Measurements from ENCODE around the gene DEPDC1. TPM values are rescaled to one million over a fixed set of nuclear protein-coding genes. Genes with fewer than 3 reads are reported as not detected.

DEPDC1 gene
- total RNA-seq, 1 donor: 30.2 TPM

DNA sequence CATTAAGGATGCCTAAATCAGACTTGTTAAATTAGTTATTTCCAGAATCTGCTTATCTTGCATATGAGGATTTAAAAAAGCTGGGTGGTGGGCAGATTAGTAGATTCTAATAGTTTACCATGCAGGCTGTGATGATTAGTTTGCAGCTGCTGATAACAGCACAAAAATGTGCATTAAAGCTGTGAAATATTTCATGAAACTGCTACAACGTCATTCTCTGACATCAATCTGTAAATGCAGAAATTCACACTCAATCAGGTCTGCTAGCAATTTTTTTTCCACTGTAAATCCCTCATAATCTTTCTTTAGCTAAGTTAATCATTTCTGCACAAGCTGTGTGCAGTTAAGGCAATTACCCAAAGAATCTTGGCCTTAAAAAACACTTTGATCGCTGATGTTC lies 37.8 kb downstream of the DEPDC1 start:
- DNase-seq (ENCODE audit: low read depth): no peak
- TF ChIP-seq, protein P1, sequence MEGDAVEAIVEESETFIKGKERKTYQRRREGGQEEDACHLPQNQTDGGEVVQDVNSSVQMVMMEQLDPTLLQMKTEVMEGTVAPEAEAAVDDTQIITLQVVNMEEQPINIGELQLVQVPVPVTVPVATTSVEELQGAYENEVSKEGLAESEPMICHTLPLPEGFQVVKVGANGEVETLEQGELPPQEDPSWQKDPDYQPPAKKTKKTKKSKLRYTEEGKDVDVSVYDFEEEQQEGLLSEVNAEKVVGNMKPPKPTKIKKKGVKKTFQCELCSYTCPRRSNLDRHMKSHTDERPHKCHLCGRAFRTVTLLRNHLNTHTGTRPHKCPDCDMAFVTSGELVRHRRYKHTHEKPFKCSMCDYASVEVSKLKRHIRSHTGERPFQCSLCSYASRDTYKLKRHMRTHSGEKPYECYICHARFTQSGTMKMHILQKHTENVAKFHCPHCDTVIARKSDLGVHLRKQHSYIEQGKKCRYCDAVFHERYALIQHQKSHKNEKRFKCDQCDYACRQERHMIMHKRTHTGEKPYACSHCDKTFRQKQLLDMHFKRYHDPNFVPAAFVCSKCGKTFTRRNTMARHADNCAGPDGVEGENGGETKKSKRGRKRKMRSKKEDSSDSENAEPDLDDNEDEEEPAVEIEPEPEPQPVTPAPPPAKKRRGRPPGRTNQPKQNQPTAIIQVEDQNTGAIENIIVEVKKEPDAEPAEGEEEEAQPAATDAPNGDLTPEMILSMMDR (IDR thresholded peaks at IDR 0.05; ENCODE audit: insufficient read depth, low read depth, low read length): no peak

DNA sequence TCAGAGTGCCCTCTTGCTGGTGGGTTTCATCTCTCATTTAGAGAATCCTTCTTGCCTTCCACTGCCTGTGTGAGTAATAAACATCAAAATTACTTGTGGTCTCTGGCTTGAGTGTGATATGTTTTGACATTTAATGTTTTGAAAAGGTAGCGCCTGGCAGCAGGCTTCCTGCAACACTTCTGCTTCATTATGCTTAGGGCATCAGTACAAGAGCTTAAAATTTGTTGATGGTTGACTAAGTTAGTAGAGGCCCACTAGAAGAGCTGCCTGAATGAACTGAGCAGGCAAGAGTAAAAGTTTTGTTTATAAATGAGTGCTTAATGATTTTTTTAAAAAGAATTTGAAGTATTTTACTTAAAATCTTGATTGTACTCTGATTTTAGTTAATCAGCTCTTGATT lies 40.7 kb downstream of the DEPDC1 start:
- no peak for DNase-seq (ENCODE audit: low read depth)
- TF ChIP-seq, protein P1 (IDR thresholded peaks at IDR 0.05; ENCODE audit: insufficient read depth, low read depth, low read length): no peak
- H3K4me3 ChIP-seq (ENCODE audit: low read depth, low read length): no peak overlapping the region

More for the DNA sequence above, 37.8 kb downstream of the DEPDC1 start:
- H3K4me3 ChIP-seq (ENCODE audit: low read depth, low read length): no peak overlapping the region

DNA sequence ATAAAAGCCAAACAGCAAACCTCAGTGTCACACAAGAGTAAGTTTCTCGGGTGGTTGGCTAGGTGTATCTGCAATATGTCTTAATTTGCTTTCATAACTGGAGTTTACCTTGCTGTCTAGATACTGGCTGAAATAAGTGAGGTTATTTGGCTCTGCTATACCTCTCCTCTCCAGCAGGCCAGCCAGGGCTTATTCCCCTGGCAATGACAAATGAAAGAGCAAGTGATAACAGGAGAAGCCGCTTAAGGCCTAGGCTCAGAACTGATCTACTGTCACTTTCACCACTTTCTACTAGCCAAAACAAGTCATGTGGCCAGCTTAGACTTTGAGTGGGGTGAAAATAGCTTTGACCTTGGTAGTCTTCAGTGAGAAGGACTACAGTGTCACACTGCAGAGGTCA lies 42.3 kb downstream of the DEPDC1 start:
- H3K4me3 ChIP-seq (ENCODE audit: low read depth, low read length): no peak overlapping the region
- no peak for DNase-seq (ENCODE audit: low read depth)
- TF ChIP-seq, protein P1 (IDR thresholded peaks at IDR 0.05; ENCODE audit: insufficient read depth, low read depth, low read length): no peak

DNA sequence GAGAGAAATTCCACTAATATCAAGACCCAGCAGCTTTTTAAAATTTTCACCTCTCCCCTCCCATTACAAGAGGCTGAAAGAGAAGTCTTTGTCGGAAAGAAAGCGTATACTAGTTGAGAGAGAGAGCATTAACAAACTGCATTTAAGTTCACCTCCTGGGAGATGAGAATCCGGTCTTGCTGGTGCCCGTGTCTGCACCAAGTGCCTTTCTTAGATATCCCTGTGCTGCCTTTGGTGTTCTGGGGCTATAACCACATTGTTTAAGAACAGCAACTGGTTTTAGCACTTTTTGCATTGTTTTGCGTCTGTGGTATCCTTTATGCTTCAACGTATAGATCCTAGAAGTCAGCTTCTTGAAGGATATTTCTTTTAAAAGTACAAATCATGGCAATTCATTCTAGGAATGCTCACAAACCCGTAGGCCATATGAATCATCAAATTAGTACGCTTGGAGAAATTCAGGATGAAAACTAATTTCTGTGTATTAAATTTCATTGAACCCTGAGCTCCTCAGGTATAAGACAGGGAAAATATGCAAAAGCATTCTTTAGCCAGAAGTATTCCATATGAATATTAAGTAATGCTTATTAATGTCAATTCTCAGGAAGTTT lies 43.7 kb downstream of the DEPDC1 start:
- H3K4me3 ChIP-seq (ENCODE audit: low read depth, low read length): no peak overlapping the region
- DNase-seq (ENCODE audit: low read depth): no peak
- TF ChIP-seq, protein P1 (IDR thresholded peaks at IDR 0.05; ENCODE audit: insufficient read depth, low read depth, low read length): no peak

DNA sequence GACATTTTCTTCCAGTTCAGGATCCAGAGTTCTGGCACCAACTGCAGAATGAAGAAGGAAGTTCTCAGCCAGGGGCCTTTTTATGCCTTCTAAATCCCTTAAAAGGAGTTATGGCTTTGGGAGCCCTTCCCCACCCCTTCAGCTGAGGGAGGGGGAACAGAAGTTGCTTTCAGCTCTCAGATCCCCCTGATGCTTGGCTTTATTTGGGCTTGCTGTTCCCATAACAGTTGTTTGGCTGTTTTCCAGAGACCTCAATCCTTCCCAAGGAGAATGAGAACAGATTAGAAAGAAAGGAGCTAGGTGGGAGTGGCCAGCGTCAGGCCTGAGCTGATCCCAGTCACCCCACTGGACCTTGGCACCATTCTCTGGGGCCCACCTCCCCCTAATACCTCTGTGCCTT lies 47.0 kb downstream of the DEPDC1 start, which contains the start of gene RPE65:
Gene RPE65, minus strand, starts transcription at position 54 of the 400 bp plus-strand sequence. Its CDS starts 49 bp downstream, at position 5.
- H3K4me3 ChIP-seq (ENCODE audit: low read depth, low read length): no peak within 1 kb of the TSS
- DNase-seq (ENCODE audit: low read depth): no peak
- TF ChIP-seq, protein P1 (IDR thresholded peaks at IDR 0.05; ENCODE audit: insufficient read depth, low read depth, low read length): no peak

DNA sequence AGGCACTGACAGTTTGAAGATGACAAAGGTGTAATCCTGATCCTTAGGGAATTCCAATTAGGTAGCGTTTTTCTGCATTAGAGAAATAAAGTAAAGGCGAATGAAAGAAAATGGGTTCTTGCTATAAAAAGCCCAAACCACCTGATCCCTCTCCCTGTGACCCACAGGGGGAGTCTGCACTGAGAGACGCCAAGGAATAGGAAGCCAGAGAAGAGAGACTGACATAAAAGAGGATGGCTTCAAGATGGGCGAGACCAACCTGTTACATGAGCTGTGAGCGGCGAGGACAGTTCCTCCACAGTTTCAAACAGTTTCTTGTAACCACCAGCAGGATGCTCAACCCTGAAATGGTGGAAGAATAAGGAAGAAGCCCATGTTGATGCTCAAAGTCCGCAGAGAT lies 48.5 kb downstream of the DEPDC1 start:
- no peak overlapping the region for H3K4me3 ChIP-seq (ENCODE audit: low read depth, low read length)
- DNase-seq (ENCODE audit: low read depth): no peak
- TF ChIP-seq, protein P1 (IDR thresholded peaks at IDR 0.05; ENCODE audit: insufficient read depth, low read depth, low read length): no peak

DNA sequence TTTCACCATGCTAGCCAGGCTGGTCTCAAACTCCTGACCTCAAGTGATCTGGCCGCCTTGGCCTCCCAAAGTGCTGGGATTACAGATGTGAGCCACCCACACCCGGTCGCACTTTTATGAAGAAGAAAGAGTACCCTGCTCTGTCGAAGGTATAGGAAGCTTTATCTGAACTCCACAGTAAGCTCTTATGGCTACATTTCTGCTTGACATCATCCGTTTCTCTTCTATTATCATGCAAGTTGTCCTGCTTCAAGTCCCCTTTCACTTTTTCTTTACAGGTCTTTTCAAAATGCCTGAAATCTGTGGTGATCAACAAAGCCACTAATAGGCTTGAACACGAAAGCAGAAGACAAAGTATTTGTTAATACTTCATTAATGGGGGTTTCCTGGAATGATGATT lies 51.2 kb downstream of the DEPDC1 start:
- no peak for DNase-seq (ENCODE audit: low read depth)
- H3K4me3 ChIP-seq (ENCODE audit: low read depth, low read length): no peak overlapping the region
- TF ChIP-seq, protein P1 (IDR thresholded peaks at IDR 0.05; ENCODE audit: insufficient read depth, low read depth, low read length): no peak

All from fibroblast of villous mesenchyme (primary cell).